Transverse colon (tissue), 4 donors: ENCODE measurements around the gene VWCE.

Source experiments
- EP300 ChIP-seq: sonication (generic); formaldehyde crosslinking; IDR thresholded peaks from one replicate; pipeline ENCODE4 v1.6.1; 2017; ENCODE audit warnings: antibody characterized with exemption, low read depth
- POLR2A ChIP-seq: fragments of 450-650 bp; IDR thresholded peaks from one replicate; pipeline ENCODE4 v1.6.1; 2016; ENCODE audit warnings: antibody characterized with exemption, mild to moderate bottlenecking, moderate library complexity
- POLR2AphosphoS5 ChIP-seq, 3 donors: sonication (generic); formaldehyde crosslinking; IDR thresholded peaks; one replicate each; pipeline ENCODE4 v1.6.1; 2016; ENCODE audit warnings: antibody characterized with exemption in 3 of 3
- TF ChIP-seq, protein P1 (sequence below), 5 experiments: fragments of 200-600 bp in 3 of 5; fragments of 450-650 bp in 2 of 5; sonication (generic) in 3 of 5; IDR thresholded peaks; 1 replicate in 2 of 5; 2 replicates in 3 of 5; pipeline ENCODE4 v1.5.1; 2016 to 2017; ENCODE audit warnings: antibody characterized with exemption in 5 of 5, inconsistent platforms in 3 of 5, mild to moderate bottlenecking in 2 of 5, moderate library complexity in 1 of 5

DNA sequence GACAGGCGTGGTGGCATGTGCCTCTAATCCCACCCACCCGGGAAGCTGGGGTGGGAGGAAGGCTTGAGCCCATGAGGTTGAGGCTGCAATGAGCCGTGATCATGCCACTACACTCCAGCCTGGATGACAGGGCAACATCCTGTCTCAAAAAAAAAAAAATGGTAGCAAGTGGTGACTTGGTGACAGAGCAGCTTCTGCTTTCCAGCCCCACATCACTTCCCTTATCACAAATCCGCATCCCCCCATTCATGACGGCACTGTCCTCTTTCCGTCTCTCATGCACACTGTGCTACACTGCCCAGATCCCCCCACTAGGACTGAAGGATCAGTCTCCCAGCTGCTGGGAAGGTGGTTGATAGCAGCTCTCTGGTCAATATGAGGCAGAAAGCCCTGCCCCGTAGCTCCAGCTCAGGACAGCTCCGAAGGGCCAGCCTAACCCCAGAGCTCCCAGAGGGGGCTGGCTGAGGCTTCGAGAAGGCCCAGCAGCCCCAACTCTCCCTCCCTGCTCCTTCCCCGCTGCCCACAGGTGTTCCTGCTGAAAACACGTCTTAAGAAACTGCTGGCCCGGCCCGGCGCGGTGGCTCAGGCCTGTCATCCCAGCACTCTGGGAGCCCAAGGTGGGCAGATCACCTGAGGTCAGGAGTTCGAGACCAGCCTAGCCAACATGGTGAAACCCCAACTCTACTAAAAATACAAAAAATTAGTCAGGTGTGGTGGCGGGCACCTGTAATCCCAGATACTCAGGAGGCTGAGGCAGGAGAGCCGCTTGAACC is 38.2 kb downstream of the VWCE start:
- TF ChIP-seq EP300 (no peak), POLR2AphosphoS5 (IDR thresholded peaks at IDR 0.05) (no peak), POLR2A (no peak)
- TF ChIP-seq, protein P1, sequence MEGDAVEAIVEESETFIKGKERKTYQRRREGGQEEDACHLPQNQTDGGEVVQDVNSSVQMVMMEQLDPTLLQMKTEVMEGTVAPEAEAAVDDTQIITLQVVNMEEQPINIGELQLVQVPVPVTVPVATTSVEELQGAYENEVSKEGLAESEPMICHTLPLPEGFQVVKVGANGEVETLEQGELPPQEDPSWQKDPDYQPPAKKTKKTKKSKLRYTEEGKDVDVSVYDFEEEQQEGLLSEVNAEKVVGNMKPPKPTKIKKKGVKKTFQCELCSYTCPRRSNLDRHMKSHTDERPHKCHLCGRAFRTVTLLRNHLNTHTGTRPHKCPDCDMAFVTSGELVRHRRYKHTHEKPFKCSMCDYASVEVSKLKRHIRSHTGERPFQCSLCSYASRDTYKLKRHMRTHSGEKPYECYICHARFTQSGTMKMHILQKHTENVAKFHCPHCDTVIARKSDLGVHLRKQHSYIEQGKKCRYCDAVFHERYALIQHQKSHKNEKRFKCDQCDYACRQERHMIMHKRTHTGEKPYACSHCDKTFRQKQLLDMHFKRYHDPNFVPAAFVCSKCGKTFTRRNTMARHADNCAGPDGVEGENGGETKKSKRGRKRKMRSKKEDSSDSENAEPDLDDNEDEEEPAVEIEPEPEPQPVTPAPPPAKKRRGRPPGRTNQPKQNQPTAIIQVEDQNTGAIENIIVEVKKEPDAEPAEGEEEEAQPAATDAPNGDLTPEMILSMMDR (IDR thresholded peaks at IDR 0.05): no peak
